Mononuclear cell (primary cell): ENCODE data around the gene SH3RF3. TPM values are rescaled to one million over a fixed set of nuclear protein-coding genes. Genes with fewer than 3 reads are reported as not detected.

Experiments
- H3K27me3 ChIP-seq: 2 replicates; pipeline ENCODE4 v1.6.0; 2011; ENCODE audit warnings: low read length, control low read depth; ENCODE audit not compliant: insufficient read depth
- H3K4me1 ChIP-seq: 2 replicates; pipeline ENCODE4 v1.5.1; 2011; ENCODE audit warnings: mild to moderate bottlenecking, low read length, control low read depth; ENCODE audit not compliant: insufficient read depth
- H3K4me3 ChIP-seq: 2 replicates; pipeline ENCODE4 v1.5.1; 2011; ENCODE audit warnings: mild to moderate bottlenecking, low read length, moderate library complexity
- H3K9me3 ChIP-seq: 2 replicates; pipeline ENCODE4 v1.5.1; 2011; ENCODE audit warnings: low read depth, mild to moderate bottlenecking, control low read depth, low read length
- total RNA-seq: library from RNA; depleted of rRNA; stranded (reverse); fragments of >200 nt; gene quantifications from one replicate; pipeline ENCODE4 v1.2.3, GENCODE V29; 2012

SH3RF3 gene
- total RNA-seq, 1 donor, result 2.2 TPM

DNA sequence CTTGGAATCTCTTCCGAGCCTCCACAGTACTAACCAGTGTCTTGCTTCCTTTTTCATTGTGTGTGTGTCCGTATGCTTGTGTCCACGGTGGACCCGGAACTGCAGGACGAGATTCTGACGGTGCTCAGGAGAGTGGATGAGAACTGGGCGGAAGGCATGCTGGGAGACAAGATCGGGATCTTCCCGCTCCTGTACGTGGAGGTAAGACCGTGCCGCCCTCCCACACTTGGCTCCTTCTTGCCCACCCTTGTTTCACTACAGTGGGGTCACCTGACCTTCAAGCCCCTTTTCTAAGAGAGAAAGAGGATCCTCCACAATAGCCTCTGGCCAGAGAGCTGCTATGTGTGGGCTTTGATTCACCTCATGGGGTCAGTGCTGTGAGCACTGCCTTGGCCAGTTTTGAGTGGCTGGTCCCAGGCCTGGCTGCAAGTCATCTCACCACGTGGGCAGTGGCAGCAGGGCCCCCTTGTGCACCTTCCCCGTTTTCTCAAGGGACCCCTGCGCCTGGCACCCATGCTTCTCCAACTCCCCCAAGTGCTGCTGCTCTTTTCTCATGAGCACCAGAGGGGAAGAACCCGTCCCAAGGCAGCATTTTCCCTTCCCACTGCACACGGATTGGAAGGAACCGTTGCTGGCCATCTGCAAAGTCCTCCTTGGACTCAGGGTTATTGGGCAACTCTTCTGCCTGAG is 242.6 kb downstream of the SH3RF3 start:
- no peaks in the 10 kb centered on the region for H3K9me3 ChIP-seq
- no peaks in the 10 kb centered on the region for H3K27me3 ChIP-seq
- no peaks in the 10 kb centered on the region for H3K4me1 ChIP-seq
- H3K4me3 ChIP-seq, result no peak overlapping the region

DNA sequence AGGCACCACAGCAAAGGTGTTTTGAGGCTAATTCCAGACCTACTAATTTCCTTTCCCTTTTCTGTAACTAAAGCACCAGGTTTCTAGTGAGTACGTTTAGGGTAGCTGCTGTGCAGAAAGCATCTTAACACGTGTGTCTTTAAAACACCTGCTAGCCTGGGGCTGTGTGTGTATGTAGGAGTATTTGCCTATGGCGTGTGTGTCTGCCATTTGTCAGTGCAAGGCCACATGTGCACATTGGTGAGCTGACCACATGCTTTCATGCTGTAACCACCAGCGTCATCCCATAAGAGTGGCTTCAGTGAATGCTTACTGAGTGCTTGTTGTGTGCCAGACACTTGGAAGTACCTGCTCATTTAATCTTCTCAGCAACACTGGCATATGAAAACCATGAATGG is 243.2 kb downstream of the SH3RF3 start:
- Histone ChIP-seq H3K27me3 (no peaks in the 10 kb centered on the region), H3K4me1 (no peaks in the 10 kb centered on the region), H3K4me3 (no peak overlapping the region), H3K9me3 (no peaks in the 10 kb centered on the region)

GRCh38 chr2:109372614-109373013 is 243.6 kb downstream of the SH3RF3 start:
- Histone ChIP-seq H3K27me3 (no peaks in the 10 kb centered on the region), H3K4me1 (no peaks in the 10 kb centered on the region), H3K9me3 (no peaks in the 10 kb centered on the region), H3K4me3 (no peak overlapping the region)

- H3K4me1 ChIP-seq, result no peaks in the 10 kb centered on the region
- H3K9me3 ChIP-seq, result no peaks in the 10 kb centered on the region
- no peaks in the 10 kb centered on the region for H3K27me3 ChIP-seq
- no peak overlapping the region for H3K4me3 ChIP-seq
These were observed 245.0 kb downstream of the SH3RF3 start for GRCh38 chr2:109373791-109374547.

DNA sequence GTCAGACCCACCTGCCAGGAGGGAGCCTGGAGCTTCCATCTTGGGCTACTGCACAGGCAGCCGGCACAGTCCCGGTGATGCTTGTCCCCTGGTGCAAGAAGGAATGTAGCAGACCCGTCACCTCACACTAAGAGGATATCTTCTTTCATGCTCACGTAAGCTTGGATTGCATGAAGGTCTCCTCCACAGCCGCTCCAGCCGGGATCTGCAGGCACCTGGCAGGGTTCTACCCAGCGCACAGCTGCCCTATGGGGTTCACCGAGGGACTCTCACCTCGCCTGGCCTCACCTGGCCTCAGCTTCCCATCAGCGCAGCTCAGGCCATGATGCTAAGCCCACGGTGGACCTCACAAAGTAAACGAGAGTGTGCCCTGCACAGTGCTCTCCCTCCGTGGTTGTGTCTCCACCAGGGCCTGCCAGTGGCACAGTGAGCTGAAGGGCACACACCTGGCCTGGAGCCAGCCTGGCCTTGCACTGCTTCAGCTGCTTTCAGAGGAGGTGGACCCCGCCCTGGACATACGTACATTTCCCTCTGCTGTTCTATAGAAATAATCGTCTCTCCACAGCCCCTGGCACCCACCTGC is 245.6 kb downstream of the SH3RF3 start:
- H3K4me1 ChIP-seq, result no peaks in the 10 kb centered on the region
- H3K4me3 ChIP-seq, result no peak overlapping the region
- no peaks in the 10 kb centered on the region for H3K9me3 ChIP-seq
- H3K27me3 ChIP-seq, result no peaks in the 10 kb centered on the region

DNA sequence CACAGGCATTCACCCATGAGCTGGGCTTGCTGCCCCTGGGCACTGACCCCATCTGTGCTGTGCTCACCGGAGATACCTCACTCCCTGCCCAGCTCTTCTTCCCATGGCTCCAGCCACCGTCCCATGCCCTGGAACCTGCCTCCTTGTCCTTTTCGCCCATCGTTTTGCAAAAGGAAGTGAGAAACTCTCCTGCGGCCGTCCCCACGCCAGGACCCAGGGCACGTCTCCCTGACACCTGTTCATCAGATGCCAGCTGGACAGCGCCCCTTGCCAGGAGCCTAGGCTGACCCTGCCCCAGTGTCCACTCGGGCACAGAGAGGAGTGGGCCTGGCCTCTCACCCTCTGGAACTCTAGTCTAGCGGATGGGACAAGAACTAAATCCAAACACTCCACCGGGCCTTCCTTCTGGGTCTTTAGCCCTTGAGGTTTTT is 246.1 kb downstream of the SH3RF3 start:
- Histone ChIP-seq H3K9me3 (no peaks in the 10 kb centered on the region), H3K27me3 (no peaks in the 10 kb centered on the region)

GRCh38 chr2:109375656-109376055 is 246.7 kb downstream of the SH3RF3 start:
- no peak overlapping the region for H3K4me3 ChIP-seq
- H3K27me3 ChIP-seq, result no peaks in the 10 kb centered on the region
- no peaks in the 10 kb centered on the region for H3K9me3 ChIP-seq
- no peaks in the 10 kb centered on the region for H3K4me1 ChIP-seq

More for the DNA sequence above, 246.1 kb downstream of the SH3RF3 start:
- H3K4me1 ChIP-seq, result no peaks in the 10 kb centered on the region
- H3K4me3 ChIP-seq, result no peak overlapping the region

- H3K27me3 ChIP-seq, result no peaks in the 10 kb centered on the region
- H3K4me3 ChIP-seq, result no peak overlapping the region
- H3K4me1 ChIP-seq, result no peaks in the 10 kb centered on the region
- no peaks in the 10 kb centered on the region for H3K9me3 ChIP-seq
These were observed 247.1 kb downstream of the SH3RF3 start for GRCh38 chr2:109376115-109376514.

- Histone ChIP-seq H3K9me3 (no peaks in the 10 kb centered on the region), H3K27me3 (no peaks in the 10 kb centered on the region), H3K4me1 (no peaks in the 10 kb centered on the region), H3K4me3 (no peak overlapping the region)
These were observed 247.9 kb downstream of the SH3RF3 start for GRCh38 chr2:109376796-109377495.

DNA sequence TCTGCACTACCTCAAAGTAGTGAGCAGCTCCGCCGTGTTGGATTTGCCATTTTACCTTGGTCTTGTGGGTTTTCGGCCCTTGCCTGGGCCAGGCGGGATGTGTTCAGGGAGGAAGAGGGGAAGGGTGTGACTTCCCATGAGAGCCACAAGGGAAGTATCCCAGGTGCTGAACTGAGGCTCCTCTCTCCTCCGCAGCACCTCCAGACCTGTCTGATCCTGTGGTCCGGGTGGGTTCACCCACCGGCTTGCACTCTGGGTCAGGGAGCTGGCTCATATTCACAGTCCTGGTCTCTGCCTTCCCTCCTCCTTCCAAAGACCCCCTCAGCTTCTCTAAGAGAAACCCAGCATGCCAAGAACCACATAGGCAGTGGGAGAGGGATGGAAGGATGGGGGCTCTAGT is 249.0 kb downstream of the SH3RF3 start:
- H3K27me3 ChIP-seq, result no peaks in the 10 kb centered on the region
- H3K4me3 ChIP-seq, result no peak overlapping the region
- no peaks in the 10 kb centered on the region for H3K9me3 ChIP-seq
- no peaks in the 10 kb centered on the region for H3K4me1 ChIP-seq

- no peaks in the 10 kb centered on the region for H3K9me3 ChIP-seq
- H3K4me3 ChIP-seq, result no peak overlapping the region
- H3K27me3 ChIP-seq, result no peaks in the 10 kb centered on the region
- no peaks in the 10 kb centered on the region for H3K4me1 ChIP-seq
These were observed 249.7 kb downstream of the SH3RF3 start for GRCh38 chr2:109378682-109379081.

- H3K4me3 ChIP-seq, result no peak overlapping the region
These were observed 250.5 kb downstream of the SH3RF3 start for GRCh38 chr2:109379507-109379906.

GRCh38 chr2:109380502-109381326 is 251.7 kb downstream of the SH3RF3 start:
- Histone ChIP-seq H3K4me1 (no peaks in the 10 kb centered on the region), H3K27me3 (no peaks in the 10 kb centered on the region), H3K9me3 (no peaks in the 10 kb centered on the region), H3K4me3 (no peak overlapping the region)

More at GRCh38 chr2:109379507-109379906, 250.5 kb downstream of the SH3RF3 start:
- Histone ChIP-seq H3K4me1 (no peaks in the 10 kb centered on the region), H3K27me3 (no peaks in the 10 kb centered on the region), H3K9me3 (no peaks in the 10 kb centered on the region)

- Histone ChIP-seq H3K27me3 (no peaks in the 10 kb centered on the region), H3K4me3 (no peak overlapping the region), H3K4me1 (no peaks in the 10 kb centered on the region), H3K9me3 (no peaks in the 10 kb centered on the region)
These were observed 252.4 kb downstream of the SH3RF3 start for GRCh38 chr2:109381327-109381820.
